Measurements from ENCODE around the gene KIF16B. TPM values are rescaled to one million over a fixed set of nuclear protein-coding genes. Genes with fewer than 3 reads are reported as not detected.

The KIF16B gene
- total RNA-seq, 1 donor from 2014 or later: 19.0 TPM

DNA sequence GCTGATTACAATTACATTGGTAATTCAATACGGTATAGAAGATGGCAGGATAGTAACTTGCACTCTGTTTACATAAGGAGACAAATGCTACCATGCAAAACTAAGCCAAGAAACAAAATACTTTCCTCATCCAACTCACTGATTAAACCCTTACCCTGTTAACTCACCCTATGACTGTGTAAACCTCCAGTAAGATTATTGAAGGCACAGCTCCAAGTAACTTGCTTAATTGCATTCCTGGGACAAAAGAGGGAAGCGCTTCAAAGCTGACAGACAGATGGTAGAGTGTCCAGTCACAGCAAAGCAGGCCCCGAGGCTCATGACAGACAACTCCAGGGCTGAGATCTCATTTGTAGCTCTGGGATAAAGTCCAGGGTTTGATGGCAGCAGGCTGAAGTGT lies 6.9 kb upstream of the KIF16B start:
- Histone ChIP-seq H3K27me3 (ENCODE audit: control insufficient read depth, insufficient read depth, low read length) (no peaks in the 10 kb centered on the region), H3K4me3 (ENCODE audit: low read depth, low read length) (no peak overlapping the region), H3K36me3 (ENCODE audit: control insufficient read depth, insufficient read depth, low read length) (no peaks in the 10 kb centered on the region)
- TF ChIP-seq, protein P1, sequence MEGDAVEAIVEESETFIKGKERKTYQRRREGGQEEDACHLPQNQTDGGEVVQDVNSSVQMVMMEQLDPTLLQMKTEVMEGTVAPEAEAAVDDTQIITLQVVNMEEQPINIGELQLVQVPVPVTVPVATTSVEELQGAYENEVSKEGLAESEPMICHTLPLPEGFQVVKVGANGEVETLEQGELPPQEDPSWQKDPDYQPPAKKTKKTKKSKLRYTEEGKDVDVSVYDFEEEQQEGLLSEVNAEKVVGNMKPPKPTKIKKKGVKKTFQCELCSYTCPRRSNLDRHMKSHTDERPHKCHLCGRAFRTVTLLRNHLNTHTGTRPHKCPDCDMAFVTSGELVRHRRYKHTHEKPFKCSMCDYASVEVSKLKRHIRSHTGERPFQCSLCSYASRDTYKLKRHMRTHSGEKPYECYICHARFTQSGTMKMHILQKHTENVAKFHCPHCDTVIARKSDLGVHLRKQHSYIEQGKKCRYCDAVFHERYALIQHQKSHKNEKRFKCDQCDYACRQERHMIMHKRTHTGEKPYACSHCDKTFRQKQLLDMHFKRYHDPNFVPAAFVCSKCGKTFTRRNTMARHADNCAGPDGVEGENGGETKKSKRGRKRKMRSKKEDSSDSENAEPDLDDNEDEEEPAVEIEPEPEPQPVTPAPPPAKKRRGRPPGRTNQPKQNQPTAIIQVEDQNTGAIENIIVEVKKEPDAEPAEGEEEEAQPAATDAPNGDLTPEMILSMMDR (IDR thresholded peaks at IDR 0.05; ENCODE audit: insufficient read depth, low read length, severe bottlenecking): no peak
- FAIRE-seq (peak; percentile 93), DNase-seq (ENCODE audit: low read depth) (peak; percentile 89)

GRCh38 chr20:16576219-16576618 lies 3.0 kb upstream of the KIF16B start:
- FAIRE-seq: no peak
- no peaks in the 10 kb centered on the region for H3K36me3 ChIP-seq (ENCODE audit: control insufficient read depth, insufficient read depth, low read length)
- no peak for DNase-seq (ENCODE audit: low read depth)
- TF ChIP-seq, protein P1 (IDR thresholded peaks at IDR 0.05; ENCODE audit: insufficient read depth, low read length, severe bottlenecking): no peak
- no peak overlapping the region for H3K4me3 ChIP-seq (ENCODE audit: low read depth, low read length)
- H3K27me3 ChIP-seq (ENCODE audit: control insufficient read depth, insufficient read depth, low read length): no peaks in the 10 kb centered on the region

- FAIRE-seq (no peak), DNase-seq (ENCODE audit: low read depth) (no peak)
- peak overlapping the region; percentile 37 for H3K4me3 ChIP-seq (ENCODE audit: low read depth, low read length)
- TF ChIP-seq, protein P1 (IDR thresholded peaks at IDR 0.05; ENCODE audit: insufficient read depth, low read length, severe bottlenecking): no peak
- H3K27me3 ChIP-seq (ENCODE audit: control insufficient read depth, insufficient read depth, low read length): no peaks in the 10 kb centered on the region
- H3K36me3 ChIP-seq (ENCODE audit: control insufficient read depth, insufficient read depth, low read length): no peaks in the 10 kb centered on the region
These were observed 2.3 kb upstream of the KIF16B start for GRCh38 chr20:16575390-16576140.

DNA sequence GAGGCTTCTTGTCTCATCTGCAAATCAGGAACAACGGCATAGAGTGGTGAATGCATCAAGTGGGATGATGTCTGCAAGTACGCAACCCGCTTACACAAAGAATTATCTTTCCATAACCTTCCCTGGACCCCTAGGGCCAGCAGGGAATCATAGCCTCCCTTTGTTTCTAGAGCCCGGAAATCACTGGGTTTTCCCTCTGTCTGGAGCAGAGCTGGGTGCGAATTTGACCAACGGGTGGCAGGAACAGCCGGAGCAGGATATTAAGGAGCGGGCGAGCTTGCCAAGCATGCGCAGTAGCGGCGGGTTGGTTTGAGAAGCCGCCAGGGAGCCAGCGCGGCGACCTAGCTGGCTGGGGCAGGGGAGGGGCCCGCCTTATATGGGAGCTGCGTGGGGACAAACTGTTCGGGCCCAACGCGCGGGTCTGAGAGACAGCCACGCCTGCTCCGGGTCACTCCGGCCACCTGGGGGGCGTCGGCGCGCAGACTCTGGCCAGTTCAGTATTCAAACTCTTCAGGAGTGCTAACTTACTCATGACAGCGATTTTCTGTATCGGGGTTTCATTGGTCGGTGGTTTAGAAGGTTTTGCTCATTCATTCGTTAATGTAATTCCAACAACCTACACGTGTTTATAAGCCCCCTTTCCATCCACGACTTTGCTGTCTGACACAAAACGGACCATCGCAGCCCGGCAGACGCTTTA lies 1.6 kb upstream of the KIF16B start:
- FAIRE-seq (no peak), DNase-seq (ENCODE audit: low read depth) (peak; percentile 42)
- no peaks in the 10 kb centered on the region for H3K27me3 ChIP-seq (ENCODE audit: control insufficient read depth, insufficient read depth, low read length)
- no peaks in the 10 kb centered on the region for H3K36me3 ChIP-seq (ENCODE audit: control insufficient read depth, insufficient read depth, low read length)
- peak overlapping the region; percentile 37 for H3K4me3 ChIP-seq (ENCODE audit: low read depth, low read length)
- TF ChIP-seq, protein P1 (IDR thresholded peaks at IDR 0.05; ENCODE audit: insufficient read depth, low read length, severe bottlenecking): no peak

DNA sequence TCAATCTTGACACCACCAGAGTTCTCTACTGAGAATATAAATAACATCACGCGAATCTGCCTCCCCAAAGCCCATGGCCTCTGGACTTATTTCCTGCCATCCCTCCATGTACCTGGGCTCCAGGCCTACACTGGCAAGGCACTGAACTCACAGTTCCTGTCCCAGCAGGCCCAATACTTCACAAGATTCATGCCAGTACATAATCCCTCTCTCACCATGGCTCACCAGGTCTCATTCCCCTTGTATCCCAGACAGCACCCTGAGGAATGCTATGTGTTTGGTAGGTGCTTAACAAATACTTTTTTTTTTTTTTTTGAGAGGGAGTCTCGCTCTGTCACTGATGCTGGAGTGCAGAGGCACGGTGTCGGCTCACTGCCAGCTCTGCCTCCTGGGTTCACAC lies 1.9 kb downstream of the KIF16B start:
- peak; percentile 97 for DNase-seq (ENCODE audit: low read depth)
- Histone ChIP-seq H3K27me3 (ENCODE audit: control insufficient read depth, insufficient read depth, low read length) (no peaks in the 10 kb centered on the region), H3K4me3 (ENCODE audit: low read depth, low read length) (no peak overlapping the region), H3K36me3 (ENCODE audit: control insufficient read depth, insufficient read depth, low read length) (no peaks in the 10 kb centered on the region)
- FAIRE-seq: no peak
- TF ChIP-seq, protein P1 (IDR thresholded peaks at IDR 0.05; ENCODE audit: insufficient read depth, low read length, severe bottlenecking): no peak

All from bronchial epithelial cell (primary cell).